ENCODE data around the gene SH3RF3. TPM values are rescaled to one million over a fixed set of nuclear protein-coding genes. Genes with fewer than 3 reads are reported as not detected.

Gene SH3RF3
- total RNA-seq, 1 experiment from 2014 or later, result not detected

GRCh38 chr2:109288544-109289368, 159.8 kb downstream of the SH3RF3 start:
- POLR2A ChIA-PET, result no interaction called here
- Histone ChIP-seq H3K9me2 (ENCODE audit: insufficient read depth) (no peaks in the 10 kb centered on the region), H3K79me2 (ENCODE audit: insufficient read depth, low read length) (no peaks in the 10 kb centered on the region), H3K36me3 (ENCODE audit: control insufficient read depth in 1 of 2, insufficient read depth in 2 of 2, low read length in 2 of 2) (no peaks in the 10 kb centered on the region), H3K9me3 (ENCODE audit: control insufficient read depth in 1 of 2, insufficient read depth in 1 of 2, low read depth in 1 of 2, low read length in 2 of 2) (no peaks in the 10 kb centered on the region), H2AFZ (ENCODE audit: low read depth, low read length, poor library complexity, severe bottlenecking) (no peak overlapping the region), H3K4me3 (replicated peaks in 1 of 2; ENCODE audit: low read depth in 1 of 2, low read length in 2 of 2) (no peak overlapping the region), H3K9ac (ENCODE audit: low read length) (no peak overlapping the region), H4K20me1 (ENCODE audit: insufficient read depth) (no peaks in the 10 kb centered on the region), H3K27ac (ENCODE audit: low read depth, low read length) (no peak overlapping the region), H3K4me1 (ENCODE audit: control insufficient read depth in 1 of 2, insufficient read depth in 2 of 2, low read length in 2 of 2) (no peaks in the 10 kb centered on the region), H3K4me2 (ENCODE audit: low read length) (no peak overlapping the region), H3K27me3 (ENCODE audit: insufficient read depth, low read length) (peaks cover 21% of the 10 kb centered on the region; the same call in 1 of the 2 replicates)
- no TSS peak for BruUV-seq (replicated peaks)
- no peak for ATAC-seq
- intact Hi-C loops (cut with micrococcal nuclease), result no loop called here
- RAD21 ChIA-PET (ENCODE audit: low non-redundant PET in 1 of 2, low total read pairs in 2 of 2, uncharacterized antibody in 2 of 2, unreplicated experiment in 2 of 2), result no interaction called here
- TF ChIP-seq YY1 (IDR thresholded peaks at IDR 0.05; ENCODE audit: extremely low read depth, insufficient replicate concordance, low read depth, low read length) (no peak), ELF1 (IDR thresholded peaks at IDR 0.05; ENCODE audit: borderline replicate concordance, low read depth) (no peak), POLR2A (IDR thresholded peaks at IDR 0.05; ENCODE audit: borderline replicate concordance, extremely low read depth, insufficient read depth, insufficient read length) (no peak), SIN3A (IDR thresholded peaks at IDR 0.05; ENCODE audit: low read depth) (no peak), CBX3 (IDR thresholded peaks at IDR 0.05; ENCODE audit: low read depth) (no peak), JUND (IDR thresholded peaks at IDR 0.05) (no peak), REST (IDR thresholded peaks at IDR 0.05; ENCODE audit: low read depth) (no peak), POLR2AphosphoS5 (IDR thresholded peaks at IDR 0.05; ENCODE audit: low read depth, low read length) (no peak), EZH2phosphoT487 (IDR thresholded peaks at IDR 0.05; ENCODE audit: borderline replicate concordance) (no peak), ZBTB33 (IDR thresholded peaks at IDR 0.05; ENCODE audit: extremely low read depth, insufficient replicate concordance, low read length) (no peak), CEBPB (IDR thresholded peaks at IDR 0.05; ENCODE audit: low read depth) (no peak), ATF3 (IDR thresholded peaks at IDR 0.05) (no peak), EZH2 (IDR thresholded peaks at IDR 0.05) (no peak), MAX (IDR thresholded peaks at IDR 0.05) (no peak), EGR1 (IDR thresholded peaks at IDR 0.05; ENCODE audit: low read depth) (no peak), CTCF (IDR thresholded peaks at IDR 0.05 in 2 of 3, conservative IDR thresholded peaks at IDR 0.05 in 1 of 3; ENCODE audit: borderline replicate concordance in 1 of 3, insufficient read depth in 1 of 3, low read depth in 2 of 3, low read length in 2 of 3) (no peak), FOSL1 (IDR thresholded peaks at IDR 0.05; ENCODE audit: low read depth) (no peak), TCF7L2 (IDR thresholded peaks at IDR 0.05; ENCODE audit: borderline replicate concordance, extremely low read depth, insufficient read depth, insufficient read length) (no peak), SRF (IDR thresholded peaks at IDR 0.05; ENCODE audit: low read depth) (no peak), SP1 (IDR thresholded peaks at IDR 0.05; ENCODE audit: low read depth) (no peak)
- CTCF ChIA-PET, result no interaction called here
- DNase-seq (ENCODE audit: low read depth, low spot score), result no peak

Measured in HCT116 (cell line).